Endothelial cell of umbilical vein (primary cell): ENCODE results near the gene C2orf15. TPM values are rescaled to one million over a fixed set of nuclear protein-coding genes. Genes with fewer than 3 reads are reported as not detected.

Experiments
- BruUV-seq: library from RNA; stranded (reverse); fragments of 400-500 nt; replicated peaks from 2 replicates; lab custom pipeline; 2021; lab: Mats Ljungman, UMichigan
- CTCF ChIA-PET: fragments of 300-600, 350-600 bp; sonication (Branson Sonifier 250); formaldehyde crosslinking; loops from one replicate; lab custom pipeline; 2021; ENCODE audit warnings: antibody characterized with exemption, inconsistent platforms; lab: Charles Lee
- POLR2A ChIA-PET: fragments of 300-600, 350-600 bp; sonication (Branson Sonifier 250); formaldehyde crosslinking; loops from one replicate; lab custom pipeline; 2021; ENCODE audit warnings: antibody characterized with exemption, inconsistent platforms; lab: Charles Lee
- DNase-seq: peaks from one replicate; pipeline ENCODE4 v3.0.0-alpha.2; 2011; ENCODE audit warnings: low read depth, low spot score
- FAIRE-seq: peaks from 2 replicates; lab custom pipeline; 2011; peaks lifted over from hg19 to GRCh38; lab: Jason Lieb, UNC
- H2AFZ ChIP-seq: 2 replicates; pipeline ENCODE4 v1.6.0; 2012; ENCODE audit warnings: low read depth, low read length, control low read depth, inconsistent platforms
- H3K27ac ChIP-seq: 2 replicates; pipeline ENCODE4 v1.5.1; 2011; ENCODE audit warnings: low read depth, mild to moderate bottlenecking, control low read depth, low read length, moderate library complexity; ENCODE audit not compliant: insufficient read depth
- H3K27me3 ChIP-seq, 2 experiments: 2 replicates each; pipeline versions ENCODE4 v1.6.0 to v1.6.1; 2011; ENCODE audit warnings: low read length in 2 of 2, mixed read lengths in 1 of 2; ENCODE audit not compliant: control insufficient read depth in 2 of 2, insufficient read depth in 2 of 2
- H3K36me3 ChIP-seq, 2 experiments: 2 replicates in 1 of 2; 3 replicates in 1 of 2; pipeline ENCODE4 v1.5.1; 2011; ENCODE audit warnings: low read length in 2 of 2, mild to moderate bottlenecking in 1 of 2, moderate library complexity in 1 of 2; ENCODE audit not compliant: control insufficient read depth in 2 of 2, insufficient read depth in 2 of 2; ENCODE audit errors: extremely low read depth in 1 of 2
- H3K4me1 ChIP-seq: 3 replicates; pipeline ENCODE4 v1.5.1; 2011; ENCODE audit warnings: mild to moderate bottlenecking, low read length; ENCODE audit not compliant: control insufficient read depth, insufficient read depth; ENCODE audit errors: extremely low read depth
- H3K4me2 ChIP-seq: 2 replicates; pipeline ENCODE4 v1.6.1; 2011; ENCODE audit warnings: low read length, control low read depth, mixed read lengths; ENCODE audit not compliant: insufficient read depth
- H3K4me3 ChIP-seq, 3 experiments: fragments of 200-600 bp in 1 of 3; sonication (generic), shearing (Covaris generic) in 1 of 3; replicated peaks in 1 of 3; 2 replicates each; pipeline ENCODE4 v1.5.1; 2011 to 2016; ENCODE audit warnings: control low read depth in 3 of 3, low read length in 3 of 3, mild to moderate bottlenecking in 2 of 3, inconsistent platforms in 1 of 3, low read depth in 1 of 3, moderate library complexity in 1 of 3; ENCODE audit not compliant: insufficient read depth in 1 of 3
- H3K79me2 ChIP-seq: 2 replicates; pipeline ENCODE4 v1.6.0; 2012; ENCODE audit warnings: low read length, inconsistent platforms; ENCODE audit not compliant: control insufficient read depth, insufficient read depth
- H3K9ac ChIP-seq: replicated peaks from 2 replicates; pipeline ENCODE3; 2011; ENCODE audit warnings: low read length, control low read depth; ENCODE audit not compliant: insufficient read depth; ENCODE audit errors: extremely low read depth
- H3K9me1 ChIP-seq: replicated peaks from 3 replicates; pipeline ENCODE4 v1.6.0; 2011; ENCODE audit warnings: mild to moderate bottlenecking, low read length; ENCODE audit not compliant: control insufficient read depth, insufficient read depth; ENCODE audit errors: extremely low read depth
- H3K9me3 ChIP-seq: replicated peaks from 2 replicates; pipeline ENCODE4 v1.5.1; 2012; ENCODE audit warnings: low read length, inconsistent platforms; ENCODE audit not compliant: control insufficient read depth, insufficient read depth
- H4K20me1 ChIP-seq: replicated peaks from 2 replicates; pipeline ENCODE3; 2011; ENCODE audit warnings: mild to moderate bottlenecking, low read length; ENCODE audit not compliant: control insufficient read depth, insufficient read depth; ENCODE audit errors: extremely low read depth
- EZH2 ChIP-seq: IDR thresholded peaks from 2 replicates; pipeline ENCODE4 v1.6.1; 2012; ENCODE audit warnings: borderline replicate concordance, low read depth, mild to moderate bottlenecking, moderate library complexity, low read length, inconsistent platforms; ENCODE audit not compliant: severe bottlenecking
- FOS ChIP-seq: IDR thresholded peaks from 2 replicates; pipeline ENCODE4 v1.6.1; 2011; ENCODE audit warnings: mild to moderate bottlenecking, low read length, moderate library complexity, borderline replicate concordance; ENCODE audit not compliant: insufficient read depth
- GATA2 ChIP-seq: IDR thresholded peaks from 2 replicates; pipeline ENCODE4 v1.7.0; 2011; ENCODE audit warnings: low read depth, mild to moderate bottlenecking, moderate library complexity, mixed read lengths, low read length; ENCODE audit not compliant: insufficient read length, insufficient read depth
- JUN ChIP-seq: IDR thresholded peaks from 2 replicates; pipeline ENCODE4 v1.6.1; 2011; ENCODE audit warnings: borderline replicate concordance, low read depth; ENCODE audit not compliant: insufficient read length, insufficient read depth
- MYC ChIP-seq: IDR thresholded peaks from one replicate; pipeline ENCODE4 v1.6.1; 2011; ENCODE audit warnings: mild to moderate bottlenecking, low read depth, low read length
- POLR2A ChIP-seq: IDR thresholded peaks from 2 replicates; pipeline ENCODE4 v1.6.1; 2012; ENCODE audit warnings: low read depth, mild to moderate bottlenecking, control low read depth, low read length
- POLR2AphosphoS5 ChIP-seq: IDR thresholded peaks from 2 replicates; pipeline ENCODE4 v1.6.1; 2012; ENCODE audit warnings: low read depth, mild to moderate bottlenecking, control low read depth, low read length, moderate library complexity; ENCODE audit not compliant: insufficient read depth
- dilution Hi-C: fragments of 300-500 bp; cut with MboI; formaldehyde crosslinking; loops from one replicate; pipeline ENCODE4 v1.15.0; 2019; ENCODE audit warnings: low sequenced_read_pairs; ENCODE audit not compliant: extremely low pct_ligation_motif_present
- intact Hi-C: fragments of 100-400 bp; cut with micrococcal nuclease; formaldehyde crosslinking; loops from one replicate; pipeline ENCODE4 v1.10.0; 2022
- polyA plus RNA-seq, 4 experiments: library from polyadenylated mRNA; depleted of rRNA in 3 of 4; stranded (reverse) in 3 of 4; unstranded in 1 of 4; fragments of >200 nt; gene quantifications; 2 replicates each; pipeline versions ENCODE4 v1.2.1 to v1.2.3, GENCODE V29; 2011 to 2012; ENCODE audit warnings: missing spikeins in 1 of 4
- total RNA-seq: library from RNA; stranded (reverse); gene quantifications from 2 replicates; pipeline ENCODE4 v1.2.3, GENCODE V29; 2021
- TF ChIP-seq, protein P1 (sequence below): IDR thresholded peaks from 2 replicates; pipeline ENCODE4 v1.6.1; 2011; ENCODE audit not compliant: insufficient read depth, insufficient read length
- TF ChIP-seq, protein P2 (sequence below), 2 donors: IDR thresholded peaks; 1 replicate in 1 of 2; 2 replicates in 1 of 2; pipeline ENCODE4 v1.5.1; 2011; ENCODE audit warnings: low read length in 2 of 2, mild to moderate bottlenecking in 2 of 2, moderate library complexity in 2 of 2, control low read depth in 1 of 2, inconsistent platforms in 1 of 2, low read depth in 1 of 2; ENCODE audit not compliant: insufficient read depth in 1 of 2; ENCODE audit errors: extremely low read depth in 1 of 2

C2orf15 gene
- total and polyA plus RNA-seq, 2 donors (not counting 3 experiments of a cell fraction or from before 2014, with no cell fraction given): not detected

DNA sequence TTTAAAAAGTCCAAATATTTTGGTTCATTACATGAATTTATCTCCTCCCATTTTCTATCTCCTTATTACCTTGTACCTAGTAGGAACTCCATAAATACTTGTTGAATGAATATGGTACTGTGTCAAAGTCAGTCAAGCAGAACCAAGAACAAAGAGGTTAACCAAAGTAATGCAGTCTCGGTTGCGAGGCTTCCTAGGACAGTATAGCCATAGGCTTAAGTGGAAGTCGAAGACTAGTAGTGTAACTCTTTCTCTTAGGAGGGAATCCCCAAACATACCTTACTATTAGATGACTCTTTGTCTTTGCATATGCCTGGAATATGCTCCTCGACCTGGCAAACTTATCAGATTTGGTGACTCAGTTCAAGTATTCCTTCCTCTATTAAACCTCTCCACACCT is 18.1 kb downstream of the C2orf15 start:
- H3K9ac ChIP-seq: no peak overlapping the region
- intact Hi-C loops: no loop called here

DNA sequence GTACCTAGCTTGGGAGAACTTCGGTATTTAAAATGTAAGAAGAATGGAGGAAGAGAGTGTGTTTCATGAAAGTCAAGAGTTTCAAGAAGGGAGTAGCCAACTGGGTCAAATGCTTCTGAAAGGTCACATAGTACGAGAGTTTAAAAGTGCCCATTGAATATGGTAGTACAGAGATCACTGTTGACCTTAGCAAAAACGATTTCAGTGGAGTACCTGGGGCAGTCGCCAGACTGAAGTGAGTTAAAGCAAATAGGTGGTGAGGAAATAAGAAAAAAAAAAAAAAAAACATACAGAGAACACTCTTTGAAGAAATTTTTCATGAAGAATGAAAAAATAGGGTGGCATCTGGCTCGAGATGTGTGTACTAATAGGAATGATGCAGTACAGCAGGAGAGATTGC is 24.7 kb downstream of the C2orf15 start:
- no peaks in the 10 kb centered on the region for H3K4me1 ChIP-seq
- TF ChIP-seq EZH2 (no peak), MYC (no peak), GATA2 (no peak), POLR2AphosphoS5 (no peak), JUN (no peak), FOS (no peak), POLR2A (no peak)
- TF ChIP-seq, protein P1, sequence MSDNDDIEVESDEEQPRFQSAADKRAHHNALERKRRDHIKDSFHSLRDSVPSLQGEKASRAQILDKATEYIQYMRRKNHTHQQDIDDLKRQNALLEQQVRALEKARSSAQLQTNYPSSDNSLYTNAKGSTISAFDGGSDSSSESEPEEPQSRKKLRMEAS: no peak
- TF ChIP-seq, protein P2, sequence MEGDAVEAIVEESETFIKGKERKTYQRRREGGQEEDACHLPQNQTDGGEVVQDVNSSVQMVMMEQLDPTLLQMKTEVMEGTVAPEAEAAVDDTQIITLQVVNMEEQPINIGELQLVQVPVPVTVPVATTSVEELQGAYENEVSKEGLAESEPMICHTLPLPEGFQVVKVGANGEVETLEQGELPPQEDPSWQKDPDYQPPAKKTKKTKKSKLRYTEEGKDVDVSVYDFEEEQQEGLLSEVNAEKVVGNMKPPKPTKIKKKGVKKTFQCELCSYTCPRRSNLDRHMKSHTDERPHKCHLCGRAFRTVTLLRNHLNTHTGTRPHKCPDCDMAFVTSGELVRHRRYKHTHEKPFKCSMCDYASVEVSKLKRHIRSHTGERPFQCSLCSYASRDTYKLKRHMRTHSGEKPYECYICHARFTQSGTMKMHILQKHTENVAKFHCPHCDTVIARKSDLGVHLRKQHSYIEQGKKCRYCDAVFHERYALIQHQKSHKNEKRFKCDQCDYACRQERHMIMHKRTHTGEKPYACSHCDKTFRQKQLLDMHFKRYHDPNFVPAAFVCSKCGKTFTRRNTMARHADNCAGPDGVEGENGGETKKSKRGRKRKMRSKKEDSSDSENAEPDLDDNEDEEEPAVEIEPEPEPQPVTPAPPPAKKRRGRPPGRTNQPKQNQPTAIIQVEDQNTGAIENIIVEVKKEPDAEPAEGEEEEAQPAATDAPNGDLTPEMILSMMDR (IDR thresholded peaks at IDR 0.05; ENCODE audit: extremely low read depth in 1 of 2, insufficient read depth in 1 of 2, low read depth in 1 of 2, low read length in 2 of 2): no peak
- H3K36me3 ChIP-seq: peaks cover 8 to 13% of the 10 kb centered on the region in 2 experiments
- H3K27ac ChIP-seq: no peak overlapping the region
- dilution Hi-C loops: no loop called here
- ChIA-PET CTCF (interaction anchor here (2.2 kb wide), 1 partner anchor 14 kb away, joined by 8 read pairs; the partner anchor contains the start of genes MITD1 and MRPL30), POLR2A (no interaction called here)
- H2AFZ ChIP-seq: no peak overlapping the region
- intact Hi-C loops: no loop called here
- no peak overlapping the region for H3K4me3 ChIP-seq
- BruUV-seq: no TSS peak
- no peak overlapping the region for H3K9ac ChIP-seq
- DNase-seq (no peak), FAIRE-seq (no peak)
- H4K20me1 ChIP-seq: no peaks in the 10 kb centered on the region
- H3K4me2 ChIP-seq: no peak overlapping the region
- no peaks in the 10 kb centered on the region for H3K27me3 ChIP-seq
- no peaks in the 10 kb centered on the region for H3K79me2 ChIP-seq
- H3K9me1 ChIP-seq: no peaks in the 10 kb centered on the region
- H3K9me3 ChIP-seq: no peaks in the 10 kb centered on the region

More for the DNA sequence above, 18.1 kb downstream of the C2orf15 start:
- peaks cover 5% of the 10 kb centered on the region for H3K4me1 ChIP-seq
- TF ChIP-seq, protein P2 (IDR thresholded peaks at IDR 0.05; ENCODE audit: extremely low read depth in 1 of 2, insufficient read depth in 1 of 2, low read depth in 1 of 2, low read length in 2 of 2): no peak
- TF ChIP-seq, protein P1: no peak
- DNase-seq (no peak), FAIRE-seq (no peak)
- no peaks in the 10 kb centered on the region for H3K9me1 ChIP-seq
- H3K36me3 ChIP-seq: no peaks in the 10 kb centered on the region
- H4K20me1 ChIP-seq: no peaks in the 10 kb centered on the region
- POLR2A ChIA-PET: no interaction called here
- BruUV-seq: no TSS peak
- peaks cover 2% of the 10 kb centered on the region for H3K79me2 ChIP-seq
- dilution Hi-C loops: no loop called here
- CTCF ChIA-PET: no interaction called here
- no peaks in the 10 kb centered on the region for H3K9me3 ChIP-seq
- H3K27ac ChIP-seq: no peak overlapping the region
- H3K27me3 ChIP-seq: no peaks in the 10 kb centered on the region
- no peak overlapping the region for H3K4me2 ChIP-seq
- no peak overlapping the region for H2AFZ ChIP-seq
- no peak overlapping the region for H3K4me3 ChIP-seq
